Measurements from ENCODE around the gene PRKCH.

The PRKCH gene

DNA sequence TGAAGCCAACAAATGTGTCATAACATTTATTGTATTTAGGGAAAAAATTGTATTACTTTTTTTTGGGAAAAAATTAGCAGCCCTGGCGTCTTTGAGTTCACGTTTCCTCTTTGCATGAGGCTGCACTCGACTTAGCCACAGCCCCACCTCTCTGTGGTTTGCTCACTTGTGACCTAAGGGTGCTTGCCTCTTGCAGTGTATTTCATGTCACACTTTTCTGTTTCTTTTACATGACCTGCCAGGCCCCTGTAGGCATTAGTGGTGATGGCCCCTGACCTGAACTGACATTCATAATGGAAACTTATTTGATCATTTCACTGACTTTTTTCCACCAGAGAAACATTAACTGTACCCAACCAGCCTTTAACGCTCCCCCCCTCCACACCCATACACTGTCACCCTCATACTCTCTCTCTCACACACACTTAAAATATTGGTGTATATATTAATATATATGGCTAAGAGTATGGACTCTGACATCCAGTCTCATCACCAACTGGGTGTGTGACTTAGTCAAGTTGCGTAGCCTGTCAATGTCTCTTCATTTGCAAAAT is 122.9 kb downstream of the PRKCH start:
- no peak overlapping the region for H3K4me3 ChIP-seq (ENCODE audit: low read depth, low read length)
- TF ChIP-seq, protein P1, sequence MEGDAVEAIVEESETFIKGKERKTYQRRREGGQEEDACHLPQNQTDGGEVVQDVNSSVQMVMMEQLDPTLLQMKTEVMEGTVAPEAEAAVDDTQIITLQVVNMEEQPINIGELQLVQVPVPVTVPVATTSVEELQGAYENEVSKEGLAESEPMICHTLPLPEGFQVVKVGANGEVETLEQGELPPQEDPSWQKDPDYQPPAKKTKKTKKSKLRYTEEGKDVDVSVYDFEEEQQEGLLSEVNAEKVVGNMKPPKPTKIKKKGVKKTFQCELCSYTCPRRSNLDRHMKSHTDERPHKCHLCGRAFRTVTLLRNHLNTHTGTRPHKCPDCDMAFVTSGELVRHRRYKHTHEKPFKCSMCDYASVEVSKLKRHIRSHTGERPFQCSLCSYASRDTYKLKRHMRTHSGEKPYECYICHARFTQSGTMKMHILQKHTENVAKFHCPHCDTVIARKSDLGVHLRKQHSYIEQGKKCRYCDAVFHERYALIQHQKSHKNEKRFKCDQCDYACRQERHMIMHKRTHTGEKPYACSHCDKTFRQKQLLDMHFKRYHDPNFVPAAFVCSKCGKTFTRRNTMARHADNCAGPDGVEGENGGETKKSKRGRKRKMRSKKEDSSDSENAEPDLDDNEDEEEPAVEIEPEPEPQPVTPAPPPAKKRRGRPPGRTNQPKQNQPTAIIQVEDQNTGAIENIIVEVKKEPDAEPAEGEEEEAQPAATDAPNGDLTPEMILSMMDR (IDR thresholded peaks at IDR 0.05; ENCODE audit: borderline replicate concordance, insufficient read depth, low read depth, low read length) = no peak

DNA sequence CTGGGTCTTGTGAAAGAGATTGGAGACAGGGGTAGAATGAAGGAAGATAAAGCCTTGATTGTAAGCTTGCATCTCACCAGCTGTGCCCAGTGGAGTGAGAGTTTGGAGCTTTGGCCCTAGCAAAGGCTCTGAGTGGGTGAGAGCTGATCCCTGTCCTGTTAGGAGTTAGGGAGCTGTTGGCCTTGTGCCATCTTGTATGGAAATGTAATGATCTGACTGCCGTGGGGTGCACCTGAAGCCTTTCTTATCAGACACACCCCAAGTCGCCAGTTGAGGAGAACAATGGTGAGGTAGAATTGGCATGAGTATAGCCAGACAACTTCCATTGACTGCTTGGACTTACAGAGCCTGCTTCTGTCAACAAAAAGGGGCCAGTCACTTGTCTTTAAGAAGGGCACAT is 130.1 kb downstream of the PRKCH start:
- no peak overlapping the region for H3K4me3 ChIP-seq (ENCODE audit: low read depth, low read length)
- TF ChIP-seq, protein P1 (IDR thresholded peaks at IDR 0.05; ENCODE audit: borderline replicate concordance, insufficient read depth, low read depth, low read length) = no peak

DNA sequence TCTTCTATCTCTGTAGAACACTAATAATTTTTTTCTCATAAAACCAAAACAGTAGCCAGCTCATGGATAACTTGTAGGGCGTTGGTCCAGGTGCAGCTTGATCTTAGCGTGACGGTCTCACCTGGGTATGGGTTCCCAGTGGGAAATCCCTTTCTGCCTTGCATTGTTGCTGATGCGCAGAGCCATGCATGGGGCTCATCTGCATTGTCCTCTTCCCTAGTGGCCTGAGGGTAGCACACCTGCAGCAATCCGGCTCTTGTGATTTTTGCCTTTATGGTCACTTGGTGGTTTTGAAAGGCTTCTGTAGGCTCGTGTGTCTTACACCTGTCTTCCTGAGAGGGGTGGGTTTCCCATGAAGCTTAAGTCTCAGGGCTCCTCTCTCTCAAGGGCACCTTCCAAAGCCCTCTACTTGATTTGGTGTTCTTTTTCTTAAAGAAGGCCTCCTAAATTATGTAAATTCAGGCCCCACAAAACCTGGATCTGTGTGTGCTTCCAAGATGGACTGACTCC is 130.6 kb downstream of the PRKCH start:
- H3K4me3 ChIP-seq (ENCODE audit: low read depth, low read length) = no peak overlapping the region

DNA sequence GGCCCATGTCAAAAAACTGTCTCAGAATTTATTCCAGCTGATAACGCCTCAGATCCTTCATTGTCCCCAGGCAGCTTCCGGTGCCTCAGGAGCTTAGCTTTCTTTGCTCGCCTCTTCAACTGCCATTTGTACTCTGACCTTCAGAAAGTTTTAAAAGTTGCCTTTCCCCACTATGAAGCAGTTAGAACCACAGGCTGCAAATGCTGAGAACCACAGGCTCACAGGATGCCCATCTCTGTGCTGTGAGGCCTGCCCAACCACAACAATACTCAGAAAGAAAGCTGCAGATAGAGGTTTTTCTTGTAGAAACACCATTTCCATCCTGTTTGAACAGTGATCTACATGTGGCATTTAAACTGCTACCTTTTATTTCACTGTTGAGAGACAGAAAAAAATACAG is 131.1 kb downstream of the PRKCH start:
- H3K4me3 ChIP-seq (ENCODE audit: low read depth, low read length) = no peak overlapping the region
- TF ChIP-seq, protein P1 (IDR thresholded peaks at IDR 0.05; ENCODE audit: borderline replicate concordance, insufficient read depth, low read depth, low read length) = no peak

More for the DNA sequence above, 130.6 kb downstream of the PRKCH start:
- TF ChIP-seq, protein P1 (IDR thresholded peaks at IDR 0.05; ENCODE audit: borderline replicate concordance, insufficient read depth, low read depth, low read length) = no peak

DNA sequence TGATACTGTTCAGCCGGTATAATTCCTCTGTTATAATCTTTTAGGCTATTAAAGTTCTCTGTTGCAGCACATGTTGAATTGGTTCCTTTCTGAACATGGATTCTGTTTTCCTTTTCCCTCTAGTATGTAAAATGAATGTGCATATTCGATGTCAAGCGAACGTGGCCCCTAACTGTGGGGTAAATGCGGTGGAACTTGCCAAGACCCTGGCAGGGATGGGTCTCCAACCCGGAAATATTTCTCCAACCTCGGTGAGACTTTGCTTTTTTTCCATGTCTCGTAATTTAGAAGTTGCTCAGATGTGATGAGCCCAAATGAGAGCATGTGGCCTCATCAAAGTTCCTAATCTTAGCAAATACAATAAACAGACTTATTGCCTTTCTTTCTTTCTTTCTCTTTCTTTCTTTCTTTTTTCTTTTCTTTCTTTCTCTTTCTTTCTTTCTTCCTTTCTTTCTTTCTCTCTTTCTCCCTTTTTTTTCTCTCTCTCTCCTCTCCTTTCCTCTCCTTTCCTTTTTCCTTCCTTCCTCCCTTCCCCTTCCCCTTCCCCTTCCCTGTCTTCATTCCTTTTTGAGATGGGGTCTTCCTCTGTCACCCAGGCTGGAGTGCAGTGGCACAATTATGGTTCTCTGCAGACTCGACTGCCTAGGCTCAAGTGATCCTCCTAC is 131.9 kb downstream of the PRKCH start:
- TF ChIP-seq, protein P1 (IDR thresholded peaks at IDR 0.05; ENCODE audit: borderline replicate concordance, insufficient read depth, low read depth, low read length) = no peak
- no peak overlapping the region for H3K4me3 ChIP-seq (ENCODE audit: low read depth, low read length)

DNA sequence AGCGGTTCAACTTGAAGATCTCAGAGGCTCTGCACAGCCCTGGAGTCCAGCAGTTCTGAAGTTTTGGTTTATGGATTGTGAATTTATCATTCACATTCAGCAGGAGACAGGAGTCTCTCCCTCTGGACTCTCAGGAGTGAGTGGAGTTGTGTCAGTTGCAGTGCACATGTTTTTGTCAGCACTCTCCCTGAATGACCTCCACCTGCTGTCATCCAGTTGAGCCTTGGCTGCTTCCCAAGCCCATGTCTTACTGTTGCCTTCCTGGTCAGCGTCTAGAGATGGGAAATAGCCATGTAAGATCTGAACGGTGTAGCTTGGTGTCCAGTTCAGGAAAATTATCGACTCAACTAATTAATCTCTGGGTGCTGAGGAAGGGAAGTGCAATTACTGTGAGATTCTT is 133.2 kb downstream of the PRKCH start:
- TF ChIP-seq, protein P1 (IDR thresholded peaks at IDR 0.05; ENCODE audit: borderline replicate concordance, insufficient read depth, low read depth, low read length) = no peak
- H3K4me3 ChIP-seq (ENCODE audit: low read depth, low read length) = no peak overlapping the region

DNA sequence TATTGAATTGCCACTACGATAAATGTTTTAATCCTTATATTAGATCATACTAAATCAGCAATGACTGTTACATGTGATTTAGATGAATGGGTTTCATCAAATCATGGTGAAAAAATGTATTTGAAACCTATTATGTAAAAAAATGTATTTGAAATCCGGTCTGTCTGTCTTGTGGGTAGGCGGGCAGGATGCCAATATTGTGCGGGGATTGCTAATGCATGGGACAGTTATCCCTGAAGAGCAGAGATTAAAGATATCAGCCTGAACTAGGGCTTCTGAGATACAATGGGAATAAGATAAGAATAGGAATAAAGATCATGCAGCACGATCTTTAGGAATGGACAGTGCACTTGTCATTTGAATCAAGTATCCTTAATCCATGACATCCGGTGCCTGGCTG is 134.0 kb downstream of the PRKCH start:
- TF ChIP-seq, protein P1 (IDR thresholded peaks at IDR 0.05; ENCODE audit: borderline replicate concordance, insufficient read depth, low read depth, low read length) = no peak
- H3K4me3 ChIP-seq (ENCODE audit: low read depth, low read length) = no peak overlapping the region
